Spleen (tissue), 13 donors: ENCODE measurements around the gene CHAMP1. TPM values are rescaled to one million over a fixed set of nuclear protein-coding genes. Genes with fewer than 3 reads are reported as not detected.

Experiments
- DNase-seq: peaks from one replicate; pipeline ENCODE4 v3.0.0-alpha.2; 2020
- H3K27ac ChIP-seq, 8 donors: fragments of 200-600 bp; sonication (generic) in 7 of 8; 1 replicate in 4 of 8; 2 replicates in 4 of 8; pipeline versions ENCODE4 v1.5.0 to v1.8.0; 2016 to 2021; ENCODE audit warnings: inconsistent platforms in 4 of 8, mild to moderate bottlenecking in 4 of 8, moderate library complexity in 1 of 8
- H3K27me3 ChIP-seq, 7 donors: fragments of 200-600 bp; sonication (generic) in 6 of 7; replicated peaks in 1 of 7; 1 replicate in 4 of 7; 2 replicates in 3 of 7; pipeline versions ENCODE4 v1.5.0 to v1.8.0; 2016 to 2021; ENCODE audit warnings: inconsistent platforms in 3 of 7, mild to moderate bottlenecking in 1 of 7
- H3K36me3 ChIP-seq, 6 donors: fragments of 200-600 bp; sonication (generic) in 5 of 6; 1 replicate in 4 of 6; 2 replicates in 2 of 6; pipeline versions ENCODE4 v1.5.0 to v1.8.0; 2016 to 2021; ENCODE audit warnings: inconsistent platforms in 2 of 6
- H3K4me1 ChIP-seq, 6 donors: fragments of 200-600 bp; sonication (generic) in 5 of 6; 1 replicate in 3 of 6; 2 replicates in 3 of 6; pipeline versions ENCODE4 v1.5.0 to v1.8.0; 2016 to 2021; ENCODE audit warnings: inconsistent platforms in 3 of 6
- H3K4me3 ChIP-seq, 8 donors: fragments of 200-600 bp; sonication (generic) in 7 of 8; 1 replicate in 4 of 8; 2 replicates in 4 of 8; pipeline versions ENCODE4 v1.5.0 to v1.8.0; 2016 to 2021; ENCODE audit warnings: inconsistent platforms in 4 of 8, mild to moderate bottlenecking in 4 of 8, moderate library complexity in 2 of 8
- H3K9me3 ChIP-seq, 8 donors: fragments of 200-600 bp; sonication (generic) in 7 of 8; 1 replicate in 4 of 8; 2 replicates in 4 of 8; pipeline versions ENCODE4 v1.5.0 to v1.8.0; 2016 to 2021; ENCODE audit warnings: inconsistent platforms in 4 of 8
- POLR2A ChIP-seq, 3 donors: fragments of 450-650 bp; IDR thresholded peaks; one replicate each; pipeline ENCODE4 v1.5.1; 2017; ENCODE audit warnings: antibody characterized with exemption in 3 of 3, mild to moderate bottlenecking in 1 of 3
- POLR2AphosphoS5 ChIP-seq, 3 donors: sonication (generic); formaldehyde crosslinking; IDR thresholded peaks; one replicate each; pipeline ENCODE4 v1.5.1; 2017; ENCODE audit warnings: antibody characterized with exemption in 3 of 3
- WGBS, 5 donors: extraction: QIAGEN DNeasy Blood & Tissue Kit in 3 of 5; methylation state at CpG; one replicate each; pipeline versions ENCODE4 v1.1.5 to v1.1.7; 2013 to 2018; 5-methylcytosine and 5-hydroxymethylcytosine counted together
- intact Hi-C: fragments of 100-400 bp; cut with DNase I; formaldehyde crosslinking; loops from one replicate; pipeline ENCODE4 v1.15.0; 2023; ENCODE audit warnings: low total_unique reads
- long read RNA-seq, 2 donors: transcript quantifications; one replicate each; lab custom pipeline, GENCODE V29; 2026
- polyA plus RNA-seq, 3 donors: library from polyadenylated mRNA; stranded (reverse); fragments of 200-250 nt; gene quantifications; one replicate each; pipeline ENCODE4 v1.2.1, GENCODE V29; 2013
- total RNA-seq, 7 donors: library from RNA; depleted of rRNA in 3 of 7; stranded (reverse); fragments of >200 nt in 3 of 7; fragmentation: NEBNext Ultra II Directional in 4 of 7; extraction: Animal tissue kit (Norgen Biotek cat#: 25700) in 4 of 7; gene quantifications; one replicate each; pipeline versions ENCODE4 v1.1.0 to v1.2.1, GENCODE V29; 2016 to 2021
- TF ChIP-seq, protein P1 (sequence below), 11 experiments: fragments of 200-600 bp in 7 of 11; fragments of 450-650 bp in 4 of 11; sonication (generic) in 4 of 11; IDR thresholded peaks in 8 of 11; conservative IDR thresholded peaks in 3 of 11; 1 replicate in 7 of 11; 2 replicates in 4 of 11; pipeline versions ENCODE4 v1.4.0 to v1.8.0; 2016 to 2021; ENCODE audit warnings: antibody characterized with exemption in 11 of 11, inconsistent platforms in 4 of 11, mild to moderate bottlenecking in 1 of 11
- donor health status: healthy with polysubstance abuse.
- donor health status: DM: no; HTN: no; CAD: no; lungs with moderate emphysema.
- donor health status: DM: no; HTN: no; CAD: no.
- donor health status: Bipolar disorder and iron deficiency.
- donor health status: healthy.
- donor health status: DM: no; HTN: no; CAD: no.
- donor health status: DM: yes; HTN: yes; CAD: no.

CHAMP1 gene
- total RNA-seq (10 to 100 TPM; 20.5 to 49.8 (median 23.2) TPM), polyA plus RNA-seq (1 to 10 TPM; 3.8 to 7.0 (median 5.7) TPM)
- long read RNA-seq, donor 1, full-length matches to known transcripts = 28 of 28 reads
- long read RNA-seq, donor 1, partial matches to known transcripts = 0 of 28 reads
- long read RNA-seq, donor 1, other reads (novel, unspliced or antisense) = 0 of 28 reads
- long read RNA-seq, donor 2, full-length matches to known transcripts = 21 of 21 reads
- long read RNA-seq, donor 2, partial matches to known transcripts = 0 of 21 reads
- long read RNA-seq, donor 2, other reads (novel, unspliced or antisense) = 0 of 21 reads

DNA sequence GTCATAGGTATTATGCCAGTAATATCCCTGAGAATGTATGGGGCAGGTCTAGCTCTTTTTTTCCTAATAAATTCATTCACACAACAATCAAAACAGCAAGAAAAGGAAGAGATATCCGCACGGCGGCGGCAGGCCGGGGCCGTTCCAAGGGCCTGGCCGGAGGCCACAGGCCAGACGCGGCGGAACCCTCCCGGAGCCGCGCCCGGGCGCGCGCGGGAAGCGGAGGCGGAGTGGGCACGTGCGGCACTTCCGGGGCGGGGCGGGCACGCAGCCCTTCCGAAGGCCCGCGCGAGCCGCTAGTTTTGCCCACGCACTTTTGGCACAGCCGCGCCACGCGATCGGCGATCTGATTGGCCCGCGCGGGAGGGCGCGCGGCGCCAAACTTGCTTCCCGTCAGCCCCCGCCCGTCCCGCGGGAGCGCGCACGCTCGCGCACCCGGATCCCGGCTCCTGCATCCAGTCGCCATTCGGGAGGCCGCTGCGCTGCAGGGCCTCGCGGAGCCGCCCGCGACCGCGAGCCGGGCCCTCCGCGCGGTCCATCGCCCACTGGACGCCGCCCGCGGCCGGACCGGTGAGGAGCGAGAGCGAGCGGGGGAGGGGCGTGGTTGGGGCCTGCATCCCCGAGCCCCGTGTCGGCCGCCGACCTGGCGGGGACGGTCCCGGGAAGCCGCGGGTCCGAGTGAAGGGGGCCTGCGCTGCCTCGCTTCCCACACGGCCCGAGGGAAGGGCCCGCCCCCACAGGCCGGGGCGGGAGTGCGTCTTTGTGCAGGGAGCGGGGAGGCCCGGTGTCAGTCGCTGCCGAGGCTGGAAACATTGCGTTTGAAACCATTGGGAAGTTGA lies at the start of gene CHAMP1:
CHAMP1 (plus strand) TSS at position 430 of the 839 bp plus-strand sequence. CDS start 9,340 bp downstream, outside the sequence.
- Histone ChIP-seq H3K27me3 (no peaks in the 10 kb centered on the region), H3K36me3 (peaks cover 0 to 6% (median 0%) of the 10 kb centered on the region in 6 donors), H3K9me3 (no peaks in the 10 kb centered on the region), H3K4me1 (peaks cover 34 to 62% (median 56%) of the 10 kb centered on the region in 6 donors), H3K4me3 (peak within 1 kb of the TSS; percentile 68 to 95 (median 90)), H3K27ac (peak within 1 kb of the TSS; percentile 81 to 99 (median 94))
- TF ChIP-seq POLR2A (IDR thresholded peaks at IDR 0.05) (peak in 2 of 3 donors; percentile 29 to 68), POLR2AphosphoS5 (IDR thresholded peaks at IDR 0.05) (peak; percentile 86 to 89 (median 88))
- TF ChIP-seq, protein P1, sequence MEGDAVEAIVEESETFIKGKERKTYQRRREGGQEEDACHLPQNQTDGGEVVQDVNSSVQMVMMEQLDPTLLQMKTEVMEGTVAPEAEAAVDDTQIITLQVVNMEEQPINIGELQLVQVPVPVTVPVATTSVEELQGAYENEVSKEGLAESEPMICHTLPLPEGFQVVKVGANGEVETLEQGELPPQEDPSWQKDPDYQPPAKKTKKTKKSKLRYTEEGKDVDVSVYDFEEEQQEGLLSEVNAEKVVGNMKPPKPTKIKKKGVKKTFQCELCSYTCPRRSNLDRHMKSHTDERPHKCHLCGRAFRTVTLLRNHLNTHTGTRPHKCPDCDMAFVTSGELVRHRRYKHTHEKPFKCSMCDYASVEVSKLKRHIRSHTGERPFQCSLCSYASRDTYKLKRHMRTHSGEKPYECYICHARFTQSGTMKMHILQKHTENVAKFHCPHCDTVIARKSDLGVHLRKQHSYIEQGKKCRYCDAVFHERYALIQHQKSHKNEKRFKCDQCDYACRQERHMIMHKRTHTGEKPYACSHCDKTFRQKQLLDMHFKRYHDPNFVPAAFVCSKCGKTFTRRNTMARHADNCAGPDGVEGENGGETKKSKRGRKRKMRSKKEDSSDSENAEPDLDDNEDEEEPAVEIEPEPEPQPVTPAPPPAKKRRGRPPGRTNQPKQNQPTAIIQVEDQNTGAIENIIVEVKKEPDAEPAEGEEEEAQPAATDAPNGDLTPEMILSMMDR (IDR thresholded peaks at IDR 0.05 in 8 of 11, conservative IDR thresholded peaks at IDR 0.05 in 3 of 11) = peak in 3 of 11 experiments; percentile 13 to 24 (median 17)
- WGBS, 5 donors = 0 to 1% (median 0%) methylated on average over 41 to 107 of the region's 107 CpGs
- intact Hi-C loops = no loop called here
- DNase-seq = peak; percentile 98

DNA sequence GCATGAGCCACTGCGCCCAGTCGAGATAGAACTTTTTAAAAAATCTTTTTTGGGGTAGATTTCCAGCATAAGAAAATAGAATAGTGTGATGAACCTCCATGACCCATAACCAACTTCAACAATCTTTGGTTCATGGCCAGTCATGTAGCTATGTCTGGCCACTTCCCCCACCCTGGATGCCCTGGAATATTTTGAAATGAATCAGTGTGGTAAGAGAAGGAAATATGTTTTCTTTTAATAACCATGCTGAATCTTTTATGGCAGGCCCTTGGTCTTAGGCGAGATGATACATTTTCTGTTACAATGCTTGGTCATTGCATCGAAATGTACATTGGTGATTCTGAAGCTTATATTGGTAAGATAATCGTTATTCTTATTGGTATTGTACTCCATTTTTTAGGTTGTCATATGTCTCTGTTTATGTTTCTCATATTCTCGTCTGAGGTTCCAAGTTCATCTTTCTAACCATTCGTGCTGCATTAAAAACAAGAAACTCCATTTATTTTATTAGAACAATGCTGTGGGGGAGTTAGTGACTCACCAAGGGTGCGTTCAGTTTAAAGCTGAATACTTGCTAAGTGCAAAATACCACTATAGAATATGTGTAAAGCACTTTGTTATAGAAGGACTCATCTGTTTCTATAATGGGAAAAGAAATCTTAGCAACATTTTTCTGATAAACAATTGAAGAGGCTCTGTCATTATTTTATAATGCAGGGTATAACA lies 49.3 kb upstream of the CHAMP1 start:
- no peak overlapping the region for H3K4me3 ChIP-seq
- no peak overlapping the region for H3K27ac ChIP-seq
- intact Hi-C loops = no loop called here
- TF ChIP-seq, protein P1 (IDR thresholded peaks at IDR 0.05 in 8 of 11, conservative IDR thresholded peaks at IDR 0.05 in 3 of 11) = no peak
- no peak for TF ChIP-seq POLR2A (IDR thresholded peaks at IDR 0.05)
- no peak for TF ChIP-seq POLR2AphosphoS5 (IDR thresholded peaks at IDR 0.05)
- H3K27me3 ChIP-seq = no peaks in the 10 kb centered on the region
- H3K36me3 ChIP-seq = peaks cover 0 to 100% (median 88%) of the 10 kb centered on the region in 6 donors
- H3K4me1 ChIP-seq = peaks cover 0 to 41% (median 17%) of the 10 kb centered on the region in 6 donors
- no peak for DNase-seq
- H3K9me3 ChIP-seq = no peaks in the 10 kb centered on the region
- 93 to 96% (median 94%) methylated on average over 8 of the region's 8 CpGs for WGBS, 5 donors

DNA sequence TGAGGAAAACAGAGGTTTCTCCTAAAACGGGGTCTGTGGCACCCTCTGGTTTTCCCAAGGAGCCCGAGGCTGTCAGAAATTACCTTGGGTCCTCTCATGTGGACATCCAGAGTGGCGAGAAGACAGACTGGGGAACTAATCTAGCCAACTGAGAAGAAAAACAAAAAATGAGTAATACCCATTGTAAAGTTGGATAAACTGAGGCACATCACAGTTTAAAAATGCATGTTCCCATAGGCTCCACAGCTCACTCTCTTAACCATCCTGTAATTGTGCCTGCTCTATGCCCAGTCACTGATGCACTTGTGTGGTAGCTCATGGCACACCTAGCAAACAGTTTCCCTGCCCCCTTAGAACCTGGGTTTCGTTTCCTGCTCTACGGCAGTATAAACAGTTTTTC lies 48.1 kb upstream of the CHAMP1 start:
- intact Hi-C loops = no loop called here
- H3K4me3 ChIP-seq = no peak overlapping the region
- H3K27me3 ChIP-seq = no peaks in the 10 kb centered on the region
- H3K9me3 ChIP-seq = no peaks in the 10 kb centered on the region
- 91 to 97% (median 92%) methylated on average over 5 of the region's 5 CpGs for WGBS, 5 donors
- no peak for DNase-seq
- TF ChIP-seq, protein P1 (IDR thresholded peaks at IDR 0.05 in 8 of 11, conservative IDR thresholded peaks at IDR 0.05 in 3 of 11) = no peak
- no peak for TF ChIP-seq POLR2A (IDR thresholded peaks at IDR 0.05)
- no peak for TF ChIP-seq POLR2AphosphoS5 (IDR thresholded peaks at IDR 0.05)
- peaks cover 0 to 29% (median 17%) of the 10 kb centered on the region in 6 donors for H3K4me1 ChIP-seq
- peaks cover 0 to 100% (median 81%) of the 10 kb centered on the region in 6 donors for H3K36me3 ChIP-seq
- H3K27ac ChIP-seq = peak overlapping the region in 1 of 8 donors; percentile 48
